Renal cortical epithelial cell (primary cell): ENCODE measurements around the gene CCDC77. TPM values are rescaled to one million over a fixed set of nuclear protein-coding genes. Genes with fewer than 3 reads are reported as not detected.

Experiments used
- DNase-seq: peaks from one replicate; pipeline ENCODE4 v3.0.0-alpha.2; 2011; ENCODE audit warnings: low read depth
- total RNA-seq: library from RNA; depleted of rRNA; stranded (reverse); fragments of >200 nt; gene quantifications from 2 replicates; pipeline ENCODE4 v1.2.3, GENCODE V29; 2014

Gene CCDC77
- total RNA-seq, 1 donor from 2014 or later: 10.2 TPM

DNA sequence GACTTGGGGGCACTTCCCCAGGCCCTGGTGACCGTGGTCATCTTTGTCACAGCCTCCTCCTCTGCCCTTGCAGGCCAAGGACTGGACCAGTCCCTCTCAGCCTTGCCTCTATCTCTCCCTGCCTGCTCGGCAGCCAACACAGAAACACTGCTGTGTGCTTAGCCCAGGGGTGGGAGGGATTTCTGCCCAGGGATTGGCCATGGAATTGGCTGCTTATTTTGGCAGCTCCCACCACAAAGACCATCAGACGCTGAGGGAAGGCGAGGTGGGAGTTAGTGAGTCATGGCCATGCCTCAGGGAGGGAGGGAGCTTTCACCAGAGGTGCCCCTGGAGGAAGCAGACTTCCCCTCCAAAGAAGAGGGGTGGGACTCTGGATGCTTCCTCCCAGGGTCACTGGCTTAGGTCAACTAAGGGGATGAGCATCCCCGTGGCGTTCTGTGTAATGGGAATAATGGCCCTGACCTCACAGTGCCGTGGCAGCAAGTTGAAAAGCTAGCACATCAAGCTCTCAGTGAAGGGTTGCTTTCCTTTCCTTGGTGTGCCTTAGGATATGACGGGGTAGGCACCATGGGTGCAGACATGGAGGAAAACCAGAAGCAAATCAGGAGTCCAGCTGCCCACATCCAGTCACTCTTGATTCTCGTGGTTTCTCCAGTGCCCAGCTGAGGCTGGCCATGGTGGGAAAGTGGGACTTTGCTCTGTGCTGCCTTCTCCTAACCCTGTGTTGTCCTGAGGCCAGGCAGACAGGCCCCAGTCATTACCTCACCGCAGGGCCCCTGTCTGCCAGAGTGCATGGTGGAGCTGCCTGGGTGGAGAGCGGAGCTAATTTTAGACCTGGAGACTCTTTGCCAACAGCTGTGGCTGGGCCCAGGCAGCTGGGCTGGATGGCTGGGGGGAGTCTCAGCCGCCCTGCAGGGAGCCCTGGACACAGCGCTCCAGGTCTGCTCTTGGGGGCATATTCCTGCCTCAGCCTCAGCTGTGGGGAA is 79.7 kb downstream of the CCDC77 start:
- DNase-seq: peak; percentile 22

DNA sequence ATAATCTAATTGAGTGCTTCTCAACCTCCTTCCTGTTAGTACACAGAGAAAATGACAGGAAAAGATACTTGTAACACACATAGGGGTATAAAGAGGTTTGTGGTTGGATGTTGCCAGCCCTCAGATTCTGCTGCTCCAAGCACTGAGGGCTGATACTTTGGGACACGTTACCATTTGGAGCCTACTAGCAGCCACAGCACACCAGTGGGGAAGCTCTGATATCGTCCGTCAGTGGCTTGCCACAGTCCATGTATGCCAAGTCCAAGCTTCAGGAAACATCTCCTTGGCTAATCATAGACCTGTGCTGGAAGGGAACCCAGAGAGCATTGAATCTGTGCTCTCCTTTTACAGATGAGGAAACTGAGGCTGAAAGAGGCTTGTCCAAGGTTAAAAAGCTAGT is 80.6 kb downstream of the CCDC77 start:
- DNase-seq: no peak

DNA sequence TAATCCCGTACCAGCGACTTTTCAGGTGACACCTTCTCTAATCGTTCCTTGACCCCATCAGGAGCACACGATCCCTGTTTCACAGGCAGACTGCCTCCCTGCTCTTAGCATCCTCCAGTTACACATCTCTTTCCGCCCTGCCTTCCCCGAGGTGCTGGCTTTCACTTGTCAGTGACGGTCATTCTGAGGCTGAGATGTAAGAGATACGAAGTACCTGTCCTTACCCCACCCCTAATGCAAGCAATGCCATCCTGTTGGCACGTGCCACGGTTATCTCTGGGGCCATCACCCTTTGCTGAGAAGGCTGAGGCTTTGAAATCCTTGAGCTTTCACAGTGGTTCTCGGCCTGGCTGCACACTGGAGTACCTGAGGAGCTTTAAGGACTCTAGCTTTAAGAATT is 82.7 kb downstream of the CCDC77 start:
- DNase-seq: no peak

DNA sequence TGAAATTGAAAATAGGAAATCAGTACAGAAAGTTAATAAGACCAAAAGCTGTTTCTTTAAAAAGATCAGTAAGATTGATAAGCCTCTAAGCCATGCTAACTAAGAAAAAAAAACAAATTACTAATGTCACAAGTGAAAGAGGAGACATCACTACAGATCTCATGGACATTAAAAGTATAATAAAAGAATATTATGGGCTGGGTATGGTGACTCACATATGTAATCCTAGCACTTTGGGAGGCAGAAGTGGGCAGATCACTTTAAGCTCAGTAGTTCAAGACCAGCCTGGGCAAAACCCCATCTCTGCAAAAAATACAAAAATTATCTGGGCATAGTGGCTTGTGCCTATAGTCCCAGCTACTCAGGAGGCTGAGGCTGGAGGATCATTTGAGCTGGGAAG is 88.8 kb downstream of the CCDC77 start:
- DNase-seq: no peak

Other genes starting within 250 kb of the CCDC77 start
- gene SLC6A12, start 187.5 kb upstream of the CCDC77 start, total RNA-seq: 1.9 and 4.8 TPM in 2 replicates
- 1.0 and 2.9 TPM in 2 replicates for gene SLC6A13, start 138.8 kb upstream of the CCDC77 start, total RNA-seq
- 61.8 and 89.8 TPM in 2 replicates for gene KDM5A, start 12.3 kb upstream of the CCDC77 start, total RNA-seq
- 0.94 and 3.1 TPM in 2 replicates for gene B4GALNT3, start 58.3 kb downstream of the CCDC77 start, total RNA-seq